D721Med (cell line): ENCODE measurements around the gene ADGRB3.

ENCODE experiments used
- DNase-seq: peaks from one replicate; pipeline ENCODE4 v3.0.0; 2011; ENCODE audit warnings: low spot score; ENCODE audit not compliant: insufficient read length
- FAIRE-seq: peaks from 2 replicates; lab custom pipeline; 2011; peaks lifted over from hg19 to GRCh38; lab: Jason Lieb, UNC
- CTCF ChIP-seq: IDR thresholded peaks from 2 replicates; pipeline ENCODE4 v1.5.1; 2012; ENCODE audit warnings: mild to moderate bottlenecking, control low read depth; ENCODE audit not compliant: insufficient read depth; ENCODE audit errors: missing control alignments

Gene ADGRB3

GRCh38 chr6:69069881-69070280, 434.8 kb downstream of the ADGRB3 start:
- no peak for FAIRE-seq

DNA sequence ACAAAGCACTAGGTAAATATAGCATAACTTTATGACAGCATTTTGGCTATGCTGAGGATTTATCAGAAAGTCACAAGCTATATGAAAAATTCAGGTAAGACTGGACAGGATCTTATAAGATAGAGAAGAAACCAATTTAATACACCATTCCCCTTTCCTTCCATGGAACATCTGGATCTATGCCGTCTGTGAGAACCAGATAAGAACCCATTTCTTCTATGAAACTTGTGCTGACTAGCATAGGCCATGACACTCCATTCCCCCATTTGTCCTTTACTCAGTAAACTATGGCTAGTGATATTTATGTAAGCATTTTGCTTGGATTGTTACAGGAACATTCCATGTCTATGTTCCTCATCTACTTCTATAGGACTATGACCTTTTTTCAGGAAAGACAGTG, 437.7 kb downstream of the ADGRB3 start:
- DNase-seq (no peak), FAIRE-seq (no peak)
- no peak for TF ChIP-seq CTCF

More at GRCh38 chr6:69069881-69070280, 434.8 kb downstream of the ADGRB3 start:
- DNase-seq: no peak
- TF ChIP-seq CTCF: no peak

DNA sequence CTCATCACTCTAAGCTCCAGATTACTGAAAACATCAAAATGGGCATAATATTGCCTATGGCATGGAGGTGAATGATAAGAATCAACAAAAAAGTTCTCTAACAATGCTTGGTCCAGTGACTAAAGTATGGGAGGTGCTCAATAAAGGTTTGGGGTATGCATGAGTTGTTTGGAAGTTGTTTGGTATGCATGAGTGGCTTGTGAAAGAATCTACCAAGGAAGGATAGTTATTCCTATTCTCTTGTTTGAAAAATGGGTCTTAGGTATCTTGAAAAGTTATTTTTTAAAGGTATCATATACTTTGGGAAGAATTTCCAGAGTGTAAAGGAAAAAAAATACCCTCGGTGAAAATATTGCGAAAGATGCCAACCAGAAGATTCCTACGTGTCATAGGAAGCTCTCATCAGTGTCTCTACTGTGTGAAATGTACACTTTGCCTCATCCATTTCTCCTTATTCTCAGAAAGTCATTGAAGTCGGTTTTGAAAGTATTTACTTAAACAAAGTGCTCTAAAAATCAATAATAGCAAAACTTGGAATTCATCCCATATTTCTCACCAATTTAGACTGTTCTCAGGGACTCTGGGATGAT, 449.8 kb downstream of the ADGRB3 start:
- DNase-seq (no peak), FAIRE-seq (no peak)
- TF ChIP-seq CTCF: no peak

GRCh38 chr6:69086689-69087088, 451.6 kb downstream of the ADGRB3 start:
- no peak for TF ChIP-seq CTCF
- DNase-seq (no peak), FAIRE-seq (no peak)

- DNase-seq: no peak
- FAIRE-seq: no peak
- no peak for TF ChIP-seq CTCF
Observed at GRCh38 chr6:69089539-69089938, 454.5 kb downstream of the ADGRB3 start.

DNA sequence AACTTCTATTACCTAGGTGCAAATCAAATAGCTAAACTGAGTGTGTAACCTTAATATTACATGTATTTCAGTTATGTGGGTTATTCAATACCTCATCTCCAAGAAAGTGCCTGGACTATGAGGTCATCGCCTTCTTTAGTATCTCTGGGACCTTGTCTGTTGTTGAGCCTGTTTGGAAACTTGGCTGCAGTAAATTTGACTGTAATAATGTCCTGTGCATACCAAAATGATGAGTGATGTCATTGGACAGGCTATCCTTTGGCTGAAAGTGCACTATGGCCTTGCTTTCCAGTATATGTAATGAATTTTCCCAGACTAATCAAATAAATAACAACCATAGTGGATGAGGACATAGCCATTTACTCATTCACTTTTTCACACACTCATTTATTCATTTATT, 455.1 kb downstream of the ADGRB3 start:
- DNase-seq (no peak), FAIRE-seq (no peak)

More for the DNA sequence above, 455.1 kb downstream of the ADGRB3 start:
- no peak for TF ChIP-seq CTCF
